Measurements from ENCODE around the gene PTPRG. TPM values are rescaled to one million over a fixed set of nuclear protein-coding genes. Genes with fewer than 3 reads are reported as not detected.

Gene PTPRG
- total RNA-seq, 1 donor from 2014 or later, result 25.2 TPM

DNA sequence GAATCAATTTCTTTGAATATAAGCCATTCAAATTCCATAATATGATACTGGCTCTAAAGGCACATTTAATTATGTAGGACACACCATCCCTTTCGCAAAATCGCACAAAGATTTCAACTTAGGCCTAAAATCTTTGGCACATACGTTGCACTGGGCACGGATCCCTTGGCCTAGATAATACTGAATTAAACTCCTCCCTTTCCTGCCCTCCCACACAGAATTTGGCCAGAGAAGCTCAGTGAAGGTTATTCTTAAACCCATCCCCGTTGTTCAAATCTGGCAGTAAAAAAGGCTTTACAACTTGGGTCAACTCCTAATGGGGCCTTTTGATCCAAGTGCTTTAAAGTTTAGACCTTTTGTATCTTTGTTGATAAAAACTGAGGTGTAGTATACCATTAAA is 247.2 kb downstream of the PTPRG start:
- no peak for DNase-seq (ENCODE audit: low read depth)
- TF ChIP-seq, protein P1, sequence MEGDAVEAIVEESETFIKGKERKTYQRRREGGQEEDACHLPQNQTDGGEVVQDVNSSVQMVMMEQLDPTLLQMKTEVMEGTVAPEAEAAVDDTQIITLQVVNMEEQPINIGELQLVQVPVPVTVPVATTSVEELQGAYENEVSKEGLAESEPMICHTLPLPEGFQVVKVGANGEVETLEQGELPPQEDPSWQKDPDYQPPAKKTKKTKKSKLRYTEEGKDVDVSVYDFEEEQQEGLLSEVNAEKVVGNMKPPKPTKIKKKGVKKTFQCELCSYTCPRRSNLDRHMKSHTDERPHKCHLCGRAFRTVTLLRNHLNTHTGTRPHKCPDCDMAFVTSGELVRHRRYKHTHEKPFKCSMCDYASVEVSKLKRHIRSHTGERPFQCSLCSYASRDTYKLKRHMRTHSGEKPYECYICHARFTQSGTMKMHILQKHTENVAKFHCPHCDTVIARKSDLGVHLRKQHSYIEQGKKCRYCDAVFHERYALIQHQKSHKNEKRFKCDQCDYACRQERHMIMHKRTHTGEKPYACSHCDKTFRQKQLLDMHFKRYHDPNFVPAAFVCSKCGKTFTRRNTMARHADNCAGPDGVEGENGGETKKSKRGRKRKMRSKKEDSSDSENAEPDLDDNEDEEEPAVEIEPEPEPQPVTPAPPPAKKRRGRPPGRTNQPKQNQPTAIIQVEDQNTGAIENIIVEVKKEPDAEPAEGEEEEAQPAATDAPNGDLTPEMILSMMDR (IDR thresholded peaks at IDR 0.05; ENCODE audit: insufficient read depth, low read length, poor library complexity, severe bottlenecking), result no peak
- Histone ChIP-seq H3K4me3 (ENCODE audit: low read depth, low read length) (no peak overlapping the region), H3K36me3 (ENCODE audit: control insufficient read depth, insufficient read depth, low read length) (no peaks in the 10 kb centered on the region), H3K27me3 (ENCODE audit: control insufficient read depth, insufficient read depth, low read length) (no peaks in the 10 kb centered on the region)

DNA sequence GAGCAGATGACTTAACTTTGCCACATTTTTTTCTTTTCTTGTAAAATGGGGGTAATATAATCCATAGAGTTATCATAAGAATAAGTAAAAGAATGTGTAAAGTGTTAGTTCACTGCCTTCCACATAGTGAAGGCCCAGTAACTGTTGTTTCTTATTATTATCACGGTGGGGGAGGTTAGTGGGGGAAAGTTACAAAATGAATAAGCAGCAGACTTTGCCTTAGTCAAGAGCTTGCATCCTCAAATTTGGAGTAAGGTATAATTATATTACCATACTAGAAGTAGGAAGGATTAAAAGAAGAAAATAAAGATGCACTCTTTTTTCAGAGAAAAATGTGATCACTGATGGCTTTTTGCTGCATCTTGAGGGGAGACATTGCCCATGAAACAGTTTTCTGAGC is 247.6 kb downstream of the PTPRG start:
- Histone ChIP-seq H3K4me3 (ENCODE audit: low read depth, low read length) (no peak overlapping the region), H3K27me3 (ENCODE audit: control insufficient read depth, insufficient read depth, low read length) (no peaks in the 10 kb centered on the region), H3K36me3 (ENCODE audit: control insufficient read depth, insufficient read depth, low read length) (no peaks in the 10 kb centered on the region)
- no peak for DNase-seq (ENCODE audit: low read depth)
- TF ChIP-seq, protein P1 (IDR thresholded peaks at IDR 0.05; ENCODE audit: insufficient read depth, low read length, poor library complexity, severe bottlenecking), result no peak

DNA sequence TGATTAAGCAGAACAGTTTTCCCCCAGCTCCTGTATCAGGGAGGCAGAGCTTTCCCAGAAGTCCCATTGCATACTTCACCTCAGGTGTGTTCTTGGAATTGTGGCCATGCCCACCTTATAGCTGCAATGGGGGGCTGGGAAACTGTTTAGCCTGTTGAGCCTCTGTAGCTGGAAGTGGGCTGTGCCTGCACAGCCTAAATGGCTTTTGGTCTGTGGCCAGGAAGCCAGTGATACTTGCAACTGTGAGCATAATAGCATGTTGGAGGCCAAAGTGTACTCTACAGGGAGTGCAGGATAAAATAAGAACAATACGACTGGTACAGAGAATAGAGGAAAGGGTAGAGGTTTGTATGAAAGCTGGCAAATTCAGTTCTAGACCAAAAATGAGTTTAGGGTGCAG is 248.5 kb downstream of the PTPRG start:
- H3K27me3 ChIP-seq (ENCODE audit: control insufficient read depth, insufficient read depth, low read length), result no peaks in the 10 kb centered on the region
- DNase-seq (ENCODE audit: low read depth), result no peak
- TF ChIP-seq, protein P1 (IDR thresholded peaks at IDR 0.05; ENCODE audit: insufficient read depth, low read length, poor library complexity, severe bottlenecking), result no peak

DNA sequence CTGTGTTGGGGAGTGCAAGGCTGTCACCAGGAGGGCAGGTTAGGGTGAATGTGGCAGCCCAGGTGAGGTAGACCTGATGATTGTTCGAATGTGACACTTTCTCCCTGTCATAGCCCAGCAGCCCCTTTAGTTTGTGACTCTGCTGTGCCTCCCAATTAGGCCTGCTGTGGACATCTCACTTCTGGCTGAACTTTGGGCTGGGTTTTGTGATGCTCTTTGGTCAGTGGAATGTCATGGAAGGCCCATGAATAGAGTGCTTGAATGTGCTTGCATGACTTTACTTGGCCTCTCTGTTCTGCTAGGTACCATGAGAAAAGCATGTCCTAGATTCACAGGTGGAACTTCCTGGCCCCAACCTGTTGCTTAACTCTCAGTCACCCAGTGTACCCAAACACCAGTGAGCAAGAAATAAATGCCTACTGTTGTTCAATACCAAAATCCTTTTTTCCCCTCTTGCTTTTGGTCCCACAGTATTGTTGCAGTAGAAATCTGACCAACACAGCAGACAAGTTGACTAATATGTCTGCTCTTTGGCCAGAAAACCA is 249.7 kb downstream of the PTPRG start:
- H3K36me3 ChIP-seq (ENCODE audit: control insufficient read depth, insufficient read depth, low read length), result no peaks in the 10 kb centered on the region
- TF ChIP-seq, protein P1 (IDR thresholded peaks at IDR 0.05; ENCODE audit: insufficient read depth, low read length, poor library complexity, severe bottlenecking), result no peak
- H3K27me3 ChIP-seq (ENCODE audit: control insufficient read depth, insufficient read depth, low read length), result no peaks in the 10 kb centered on the region
- DNase-seq (ENCODE audit: low read depth), result no peak
- H3K4me3 ChIP-seq (ENCODE audit: low read depth, low read length), result no peak overlapping the region

More for the DNA sequence above, 248.5 kb downstream of the PTPRG start:
- Histone ChIP-seq H3K4me3 (ENCODE audit: low read depth, low read length) (no peak overlapping the region), H3K36me3 (ENCODE audit: control insufficient read depth, insufficient read depth, low read length) (no peaks in the 10 kb centered on the region)

DNA sequence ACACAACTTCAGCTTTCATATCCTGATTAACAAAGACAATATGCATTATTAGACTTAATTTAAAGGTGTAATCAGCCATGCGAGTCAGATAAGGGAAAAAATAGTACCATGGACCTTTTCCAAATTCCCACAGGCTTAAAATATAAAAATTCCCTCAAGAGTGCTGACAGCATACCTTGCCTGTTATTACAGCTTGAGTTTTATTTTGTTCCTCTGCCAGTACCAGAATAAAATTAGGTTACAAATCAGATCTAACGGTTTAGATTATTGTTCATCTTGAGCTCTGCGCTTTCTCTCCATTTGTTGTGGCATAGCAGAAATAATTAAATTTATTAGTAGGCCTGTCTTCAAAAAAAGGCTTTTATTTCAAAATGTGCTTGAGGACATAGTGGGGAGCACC is 250.3 kb downstream of the PTPRG start:
- Histone ChIP-seq H3K27me3 (ENCODE audit: control insufficient read depth, insufficient read depth, low read length) (no peaks in the 10 kb centered on the region), H3K36me3 (ENCODE audit: control insufficient read depth, insufficient read depth, low read length) (no peaks in the 10 kb centered on the region), H3K4me3 (ENCODE audit: low read depth, low read length) (no peak overlapping the region)
- TF ChIP-seq, protein P1 (IDR thresholded peaks at IDR 0.05; ENCODE audit: insufficient read depth, low read length, poor library complexity, severe bottlenecking), result no peak
- no peak for DNase-seq (ENCODE audit: low read depth)

DNA sequence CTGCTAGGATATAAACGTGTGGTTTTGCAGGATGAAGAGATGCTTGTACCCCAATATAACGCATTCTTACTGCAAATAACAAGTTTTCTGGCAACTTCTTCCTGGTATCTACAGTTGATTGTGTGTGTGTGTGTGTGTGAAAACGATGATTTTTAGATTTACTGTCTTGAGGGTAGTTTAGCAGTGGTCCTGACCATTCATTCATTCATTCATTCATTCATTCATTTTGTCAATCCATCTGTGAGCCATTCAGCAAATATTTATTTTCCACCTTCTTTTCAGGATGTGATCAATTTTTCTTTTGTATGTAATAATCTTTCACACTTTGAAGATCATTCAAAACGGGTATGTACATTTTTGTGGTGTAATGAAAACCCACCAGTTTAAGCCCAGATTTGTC is 250.7 kb downstream of the PTPRG start:
- no peak for DNase-seq (ENCODE audit: low read depth)
- H3K36me3 ChIP-seq (ENCODE audit: control insufficient read depth, insufficient read depth, low read length), result no peaks in the 10 kb centered on the region
- no peak overlapping the region for H3K4me3 ChIP-seq (ENCODE audit: low read depth, low read length)
- TF ChIP-seq, protein P1 (IDR thresholded peaks at IDR 0.05; ENCODE audit: insufficient read depth, low read length, poor library complexity, severe bottlenecking), result no peak
- H3K27me3 ChIP-seq (ENCODE audit: control insufficient read depth, insufficient read depth, low read length), result no peaks in the 10 kb centered on the region
